Common myeloid progenitor, CD34-positive (primary cell): ENCODE results near the gene UNKL.
"Not testable (repeated sequence)": the region's sequence is repeated elsewhere in the genome, so short reads cannot be mapped to it uniquely, and the experiment has no call there.

Experiments used
- CTCF ChIA-PET: fragments of 350-600 bp; sonication (Branson Sonifier 250); formaldehyde crosslinking; loops from one replicate; lab custom pipeline; 2021; ENCODE audit warnings: antibody characterized with exemption; lab: Charles Lee
- POLR2A ChIA-PET: fragments of 350-600 bp; sonication (Branson Sonifier 250); formaldehyde crosslinking; loops from one replicate; lab custom pipeline; 2021; ENCODE audit warnings: antibody characterized with exemption; lab: Charles Lee
- DNase-seq, 3 donors: peaks; one replicate each; pipeline versions ENCODE4 v3.0.0 to v3.0.0-alpha.2; 2013
- H3K27ac ChIP-seq, 2 experiments: 1 replicate in 1 of 2; 2 replicates in 1 of 2; pipeline ENCODE4 v1.7.0; 2013; ENCODE audit warnings: inconsistent platforms in 2 of 2, low read length in 2 of 2, mild to moderate bottlenecking in 2 of 2, low read depth in 1 of 2, moderate library complexity in 1 of 2; ENCODE audit not compliant: severe bottlenecking in 2 of 2, insufficient read depth in 1 of 2, poor library complexity in 1 of 2
- H3K27me3 ChIP-seq, 5 experiments: replicated peaks in 2 of 5; 1 replicate in 3 of 5; 2 replicates in 2 of 5; pipeline versions ENCODE4 v1.6.1 to v1.7.0; 2013; ENCODE audit warnings: low read length in 4 of 5, mild to moderate bottlenecking in 2 of 5, moderate library complexity in 2 of 5, inconsistent platforms in 1 of 5; ENCODE audit not compliant: insufficient read depth in 5 of 5, control insufficient read depth in 4 of 5
- H3K36me3 ChIP-seq, 4 experiments: 1 replicate in 2 of 4; 2 replicates in 2 of 4; pipeline versions ENCODE4 v1.6.1 to v1.7.0; 2013; ENCODE audit warnings: low read length in 3 of 4, control low read depth in 1 of 4, mild to moderate bottlenecking in 1 of 4; ENCODE audit not compliant: control insufficient read depth in 4 of 4, insufficient read depth in 4 of 4
- H3K4me1 ChIP-seq, 4 experiments: 1 replicate in 3 of 4; 2 replicates in 1 of 4; pipeline versions ENCODE4 v1.6.1 to v1.7.1; 2013; ENCODE audit warnings: low read length in 3 of 4, mild to moderate bottlenecking in 3 of 4, control low read depth in 1 of 4, inconsistent platforms in 1 of 4, moderate library complexity in 1 of 4; ENCODE audit not compliant: control insufficient read depth in 4 of 4, insufficient read depth in 4 of 4; ENCODE audit errors: control extremely low read depth in 1 of 4
- H3K4me3 ChIP-seq, 7 experiments: 1 replicate in 4 of 7; 2 replicates in 3 of 7; pipeline versions ENCODE4 v1.5.1 to v1.7.0; 2013; ENCODE audit warnings: mild to moderate bottlenecking in 7 of 7, low read length in 6 of 7, moderate library complexity in 6 of 7, inconsistent platforms in 2 of 7, low read depth in 2 of 7, control low read depth in 1 of 7; ENCODE audit not compliant: insufficient read depth in 4 of 7, control insufficient read depth in 1 of 7; ENCODE audit errors: extremely low read depth in 1 of 7
- H3K9me3 ChIP-seq, 5 experiments: 1 replicate in 4 of 5; 2 replicates in 1 of 5; pipeline versions ENCODE4 v1.6.1 to v1.7.1; 2013; ENCODE audit warnings: low read length in 4 of 5, mild to moderate bottlenecking in 2 of 5, inconsistent platforms in 1 of 5, low read depth in 1 of 5, moderate library complexity in 1 of 5; ENCODE audit not compliant: control insufficient read depth in 4 of 5, insufficient read depth in 2 of 5; ENCODE audit errors: control extremely low read depth in 1 of 5
- WGBS: methylation state at CpG from one replicate; pipeline ENCODE4 v1.1.5; 2013; ENCODE audit not compliant: insufficient coverage; 5-methylcytosine and 5-hydroxymethylcytosine counted together

UNKL gene

GRCh38 chr16:1328961-1329360 lies 85.5 kb downstream of the UNKL start:
- Histone ChIP-seq H3K4me1 (peaks cover 0 to 30% (median 27%) of the 10 kb centered on the region in 4 experiments), H3K36me3 (peaks cover 0 to 19% (median 15%) of the 10 kb centered on the region in 4 experiments), H3K27me3 (peaks cover 0 to 40% (median 8%) of the 10 kb centered on the region in 5 experiments)
- H3K9me3 ChIP-seq, POLR2A ChIA-PET, H3K27ac ChIP-seq, DNase-seq, H3K4me3 ChIP-seq: not testable (repeated sequence)
- 97% methylated on average over 8 of the region's 10 CpGs for WGBS
- CTCF ChIA-PET = interaction anchor here (1.3 kb wide), 1 partner anchor 17 kb away, joined by 4 read pairs; no protein-coding TSS in a partner anchor

- H3K27ac ChIP-seq, H3K9me3 ChIP-seq, DNase-seq, CTCF ChIA-PET, H3K4me3 ChIP-seq, POLR2A ChIA-PET: not testable (repeated sequence)
- peaks cover 0 to 33% (median 8%) of the 10 kb centered on the region in 5 experiments for H3K27me3 ChIP-seq
- H3K36me3 ChIP-seq = peaks cover 0 to 27% (median 22%) of the 10 kb centered on the region in 4 experiments
- WGBS = 89% methylated on average over 13 of the region's 20 CpGs
- H3K4me1 ChIP-seq = peaks cover 0 to 23% (median 21%) of the 10 kb centered on the region in 4 experiments
These were observed 86.4 kb downstream of the UNKL start for GRCh38 chr16:1328136-1328535.

- 95% methylated on average over 4 of the region's 5 CpGs for WGBS
- Histone ChIP-seq H3K27ac (no peak overlapping the region), H3K4me1 (peaks cover 0 to 18% (median 15%) of the 10 kb centered on the region in 4 experiments), H3K27me3 (peaks cover 0 to 27% (median 7%) of the 10 kb centered on the region in 5 experiments), H3K9me3 (peaks cover 0 to 4% (median 2%) of the 10 kb centered on the region in 5 experiments), H3K36me3 (peaks cover 0 to 30% (median 23%) of the 10 kb centered on the region in 4 experiments), H3K4me3 (no peak overlapping the region)
- DNase-seq = no peak
- POLR2A ChIA-PET = no interaction called here
- CTCF ChIA-PET = interaction anchor here (0.7 kb wide), 1 partner anchor 37 kb away, joined by 3 read pairs; no protein-coding TSS in a partner anchor
These were observed 86.9 kb downstream of the UNKL start for GRCh38 chr16:1327619-1327947.

DNA sequence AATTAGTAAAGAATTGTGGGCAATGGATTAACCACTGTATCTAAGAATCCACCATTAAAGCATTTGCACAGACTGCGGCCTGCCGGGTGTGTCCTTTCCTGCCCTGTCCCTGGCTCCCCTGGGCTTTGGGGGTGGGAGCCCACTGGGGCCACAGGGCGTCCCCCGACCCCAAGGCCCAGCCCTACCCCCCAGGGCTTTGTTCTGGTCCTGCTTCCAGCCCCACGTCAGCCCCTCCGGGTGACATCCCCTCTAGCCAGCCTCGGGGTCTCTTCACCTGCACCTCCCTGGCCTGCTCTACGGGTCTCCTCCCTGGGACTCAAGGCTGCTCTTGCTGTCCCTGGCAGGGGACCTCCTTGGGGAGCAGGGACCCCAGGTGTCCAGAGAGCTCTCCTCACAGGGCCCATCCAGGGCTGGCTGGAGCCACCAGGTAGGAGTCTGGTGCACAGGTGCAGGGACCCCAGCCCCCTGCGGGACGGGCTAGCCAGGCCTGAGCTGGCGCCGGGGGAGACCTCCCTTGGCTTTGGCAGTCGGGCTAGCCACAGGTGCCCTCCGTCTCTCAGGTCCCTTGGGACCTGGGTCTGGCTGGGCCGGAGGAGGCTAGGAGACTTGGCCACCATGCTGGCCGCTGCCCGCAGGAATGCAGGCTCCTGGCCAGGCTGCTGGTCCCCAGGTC lies 87.4 kb downstream of the UNKL start:
- peaks cover 0 to 33% (median 23%) of the 10 kb centered on the region in 4 experiments for H3K36me3 ChIP-seq
- H3K4me1 ChIP-seq = peaks cover 0 to 13% (median 10%) of the 10 kb centered on the region in 4 experiments
- ChIA-PET CTCF (interaction anchor here (0.7 to 0.9 kb wide), 2 partner anchors 12 to 37 kb away, joined by 3 read pairs; no protein-coding TSS in a partner anchor), POLR2A (no interaction called here)
- DNase-seq = no peak
- no peak overlapping the region for H3K4me3 ChIP-seq
- no peak overlapping the region for H3K27ac ChIP-seq
- WGBS = 93% methylated on average over 14 of the region's 17 CpGs
- H3K27me3 ChIP-seq = peaks cover 0 to 22% (median 2%) of the 10 kb centered on the region in 5 experiments
- peaks cover 0 to 4% (median 2%) of the 10 kb centered on the region in 5 experiments for H3K9me3 ChIP-seq

- Histone ChIP-seq H3K4me3 (no peak overlapping the region), H3K9me3 (peaks cover 0 to 4% (median 2%) of the 10 kb centered on the region in 5 experiments), H3K27me3 (peaks cover 0 to 15% (median 0%) of the 10 kb centered on the region in 5 experiments), H3K36me3 (peaks cover 0 to 39% (median 27%) of the 10 kb centered on the region in 4 experiments), H3K4me1 (peaks cover 0 to 6% (median 3%) of the 10 kb centered on the region in 4 experiments), H3K27ac (no peak overlapping the region)
- no peak for DNase-seq
- WGBS = 93% methylated on average over 9 of the region's 17 CpGs
- POLR2A ChIA-PET = interaction anchor here (0.6 kb wide), 1 partner anchor 51 kb away, joined by 4 read pairs; no protein-coding TSS in a partner anchor
- CTCF ChIA-PET = interaction anchor here (0.9 to 1.4 kb wide), 2 partner anchors 12 to 13 kb away, joined by 3 read pairs; no protein-coding TSS in a partner anchor
These were observed 88.1 kb downstream of the UNKL start for GRCh38 chr16:1326391-1326790.

- Histone ChIP-seq H3K4me3 (no peak overlapping the region), H3K27me3 (peaks cover 0 to 9% (median 0%) of the 10 kb centered on the region in 5 experiments), H3K9me3 (peaks cover 0 to 4% (median 2%) of the 10 kb centered on the region in 5 experiments), H3K27ac (no peak overlapping the region), H3K4me1 (peaks cover 0 to under 1% (median under 1%) of the 10 kb centered on the region in 4 experiments), H3K36me3 (peaks cover 0 to 44% (median 30%) of the 10 kb centered on the region in 4 experiments)
- POLR2A ChIA-PET = interaction anchor here (0.6 kb wide), 1 partner anchor 51 kb away, joined by 4 read pairs; no protein-coding TSS in a partner anchor
- 90% methylated on average over 20 of the region's 20 CpGs for WGBS
- DNase-seq = no peak
- CTCF ChIA-PET = interaction anchor here (0.9 to 1.4 kb wide), 2 partner anchors 11 to 14 kb away, joined by 3 read pairs; no protein-coding TSS in a partner anchor
These were observed 88.7 kb downstream of the UNKL start for GRCh38 chr16:1325673-1326371.
